Lower lobe of right lung (tissue), 2 donors: ENCODE data around the gene RET. TPM values are rescaled to one million over a fixed set of nuclear protein-coding genes. Genes with fewer than 3 reads are reported as not detected.

Experiments
- ATAC-seq, 2 donors: fragments of 200-7000 bp; cut with Tn5 transposase; one replicate each; pipeline ENCODE4 v1.9.1; 2020 to 2022; ENCODE audit warnings: mild to moderate bottlenecking in 2 of 2, moderate library complexity in 2 of 2
- DNase-seq: peaks from one replicate; pipeline ENCODE4 v3.0.0-alpha.2; 2020
- H3K27ac ChIP-seq: fragments of 200-600 bp; one replicate; pipeline ENCODE4 v1.8.0; 2022
- H3K27me3 ChIP-seq: fragments of 200-600 bp; one replicate; pipeline ENCODE4 v1.8.0; 2022; ENCODE audit warnings: low read depth
- H3K36me3 ChIP-seq: fragments of 200-600 bp; one replicate; pipeline ENCODE4 v1.8.0; 2022; ENCODE audit warnings: mild to moderate bottlenecking
- H3K4me1 ChIP-seq: fragments of 200-600 bp; one replicate; pipeline ENCODE4 v1.8.0; 2022
- H3K4me3 ChIP-seq: fragments of 200-600 bp; one replicate; pipeline ENCODE4 v1.8.0; 2022; ENCODE audit warnings: mild to moderate bottlenecking
- H3K9me3 ChIP-seq: fragments of 200-600 bp; one replicate; pipeline ENCODE4 v1.8.0; 2022
- CTCF ChIP-seq: fragments of 200-600 bp; IDR thresholded peaks from one replicate; pipeline ENCODE4 v1.8.0; 2022; ENCODE audit warnings: antibody characterized with exemption, mild to moderate bottlenecking
- intact Hi-C: fragments of 100-400 bp; cut with DNase I; formaldehyde crosslinking; loops from one replicate; pipeline ENCODE4 v1.11.0; 2022
- total RNA-seq: library from RNA; stranded (reverse); fragmentation: NEBNext Ultra II Directional; extraction: Animal tissue kit (Norgen Biotek cat#: 25700); gene quantifications from one replicate; pipeline ENCODE4 v1.2.1, GENCODE V29; 2021
- donor health status: DM: no; HTN: yes; CAD: no; lungs with severe emphysema.

The RET gene
- total RNA-seq, 1 donor from 2014 or later: 0.68 TPM

- peaks cover 12% of the 10 kb centered on the region for H3K4me1 ChIP-seq
- no peak for ATAC-seq
- H3K27ac ChIP-seq: no peak overlapping the region
- H3K36me3 ChIP-seq: no peaks in the 10 kb centered on the region
- intact Hi-C loops: no loop called here
- H3K4me3 ChIP-seq: no peak overlapping the region
- no peak for TF ChIP-seq CTCF
- no peak for DNase-seq
- H3K9me3 ChIP-seq: no peaks in the 10 kb centered on the region
- no peaks in the 10 kb centered on the region for H3K27me3 ChIP-seq
Measured at GRCh38 chr10:43130770-43131171, 53.9 kb downstream of the RET start.

- no peaks in the 10 kb centered on the region for H3K9me3 ChIP-seq
- no peaks in the 10 kb centered on the region for H3K27me3 ChIP-seq
- no peak for TF ChIP-seq CTCF
- no peak for DNase-seq
- H3K4me3 ChIP-seq: no peak overlapping the region
- peaks cover 12% of the 10 kb centered on the region for H3K4me1 ChIP-seq
- ATAC-seq: no peak
- H3K36me3 ChIP-seq: no peaks in the 10 kb centered on the region
- intact Hi-C loops: no loop called here
- no peak overlapping the region for H3K27ac ChIP-seq
Measured at GRCh38 chr10:43131256-43131655, 54.4 kb downstream of the RET start.

- H3K27me3 ChIP-seq: no peaks in the 10 kb centered on the region
- H3K27ac ChIP-seq: no peak overlapping the region
- no peak for DNase-seq
- ATAC-seq: no peak
- H3K4me3 ChIP-seq: no peak overlapping the region
- H3K9me3 ChIP-seq: no peaks in the 10 kb centered on the region
- H3K4me1 ChIP-seq: peaks cover 17% of the 10 kb centered on the region
- intact Hi-C loops: no loop called here
- no peak for TF ChIP-seq CTCF
- no peaks in the 10 kb centered on the region for H3K36me3 ChIP-seq
Measured at GRCh38 chr10:43131906-43132305, 55.0 kb downstream of the RET start.

GRCh38 chr10:43132867-43133787, 56.3 kb downstream of the RET start:
- Histone ChIP-seq H3K36me3 (no peaks in the 10 kb centered on the region), H3K4me3 (no peak overlapping the region), H3K9me3 (no peaks in the 10 kb centered on the region), H3K4me1 (peaks cover 24% of the 10 kb centered on the region), H3K27ac (no peak overlapping the region), H3K27me3 (no peaks in the 10 kb centered on the region)
- ATAC-seq: no peak
- DNase-seq: no peak
- no peak for TF ChIP-seq CTCF
- intact Hi-C loops: no loop called here

GRCh38 chr10:43134126-43134905, 57.4 kb downstream of the RET start:
- Histone ChIP-seq H3K9me3 (no peaks in the 10 kb centered on the region), H3K27me3 (no peaks in the 10 kb centered on the region), H3K27ac (no peak overlapping the region), H3K4me1 (peaks cover 22% of the 10 kb centered on the region), H3K4me3 (no peak overlapping the region), H3K36me3 (no peaks in the 10 kb centered on the region)
- ATAC-seq: no peak
- TF ChIP-seq CTCF: no peak
- intact Hi-C loops: no loop called here
- no peak for DNase-seq
